ENCODE results near the gene LY6G5B. TPM values are rescaled to one million over a fixed set of nuclear protein-coding genes. Genes with fewer than 3 reads are reported as not detected.
A peak's percentile ranks its signal among the peaks of the same experiment; 100 is the strongest.

Gene LY6G5B
- total and polyA plus RNA-seq, 4 experiments from 2014 or later = 0.98 to 39.8 (median 39.3) TPM; not detected in 1

DNA sequence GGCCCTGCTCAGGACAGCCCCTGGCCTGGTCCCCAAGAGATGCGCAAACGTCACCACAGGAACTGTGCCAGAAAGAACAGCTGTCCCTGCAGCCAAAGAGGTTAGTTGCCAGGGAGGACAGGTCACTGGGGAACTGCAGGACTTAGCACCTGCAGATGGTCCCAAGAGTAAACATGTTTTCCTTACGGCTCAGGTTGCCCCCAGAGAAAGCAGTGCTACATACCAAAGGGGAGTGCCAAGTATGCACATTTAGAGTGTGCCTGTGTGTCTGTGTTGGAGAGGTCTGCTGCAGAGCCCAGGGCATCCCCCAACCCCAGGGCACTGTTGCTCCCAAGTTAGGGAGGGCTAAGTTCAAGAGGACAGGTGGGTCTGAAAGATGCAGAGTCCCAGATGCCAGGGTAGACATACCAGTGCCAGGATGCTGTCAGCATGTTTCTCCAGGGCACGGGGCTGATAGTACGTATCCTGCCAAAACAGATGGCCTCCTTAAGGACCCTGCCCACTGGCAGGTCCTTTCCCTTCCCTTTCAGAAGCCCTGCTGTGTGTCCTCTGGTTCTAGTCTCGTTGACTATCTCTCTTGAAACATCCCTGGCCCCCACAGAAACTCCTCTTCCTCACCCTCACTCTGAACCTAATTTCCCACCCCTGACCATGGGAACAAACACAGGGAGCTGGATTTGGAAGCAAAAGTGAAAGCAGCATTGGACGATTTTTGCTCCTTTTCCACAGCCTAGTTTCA, 32.1 kb downstream of the LY6G5B start:
- ChIA-PET POLR2A (ENCODE audit: partially characterized antibody) (interaction anchor here (0.9 to 2.7 kb wide), 14 partner anchors 8 to 200 kb away, joined by 3 to 22 read pairs (median 11); partner anchors contain the start of genes BAG6, CSNK2B, GPANK1 and HSPA1A), CTCF (ENCODE audit: partially characterized antibody) (interaction anchor here (2.1 to 3.2 kb wide), 2 partner anchors 28 to 129 kb away, joined by 8 to 11 read pairs; partner anchors contain the start of gene DDAH2)
- no peaks in the 10 kb centered on the region for H3K9me3 ChIP-seq (ENCODE audit: control insufficient read depth in 1 of 2, low read length in 2 of 2)
- peaks cover 35% of the 10 kb centered on the region for H3K4me1 ChIP-seq (ENCODE audit: insufficient read depth, low read length)
- H3K36me3 ChIP-seq (ENCODE audit: insufficient read depth, low read length) = peaks cover 27% of the 10 kb centered on the region
- no peaks in the 10 kb centered on the region for H3K27me3 ChIP-seq (ENCODE audit: insufficient read depth, low read length)
- Mint-ChIP-seq H3K27ac (peak overlapping the region; percentile 93 to 99 (median 98)), H3K4me1 (peaks cover 25 to 53% (median 41%) of the 10 kb centered on the region in 4 donors), H3K9me3 (peaks cover 0 to 5% (median 0%) of the 10 kb centered on the region in 8 donors), H3K27me3 (no peaks in the 10 kb centered on the region), H3K4me3 (peak overlapping the region; percentile 97 to 99 (median 98)), H3K36me3 (peaks cover 20 to 35% of the 10 kb centered on the region in 2 donors)
- intact Hi-C loops (cut with micrococcal nuclease) = loop anchor here (2.0 kb wide), 2 partner anchors 21 to 37 kb away; partner anchors contain the start of gene LY6G5C
- peak overlapping the region; percentile 97 for H3K27ac ChIP-seq (ENCODE audit: low read depth, low read length)
- DNase-seq = no peak
- H3K4me3 ChIP-seq (ENCODE audit: low read length in 2 of 2) = peak overlapping the region; percentile 70 to 82

GRCh38 chr6:31702405-31702818, 32.6 kb downstream of the LY6G5B start:
- ChIA-PET POLR2A (ENCODE audit: partially characterized antibody) (interaction anchor here (0.7 to 2.7 kb wide), 26 partner anchors 9 to 1269 kb away, joined by 3 to 22 read pairs (median 7); partner anchors contain the start of genes BAG6, CLIC1, CSNK2B and DDAH2), CTCF (ENCODE audit: partially characterized antibody) (interaction anchor here (1.0 to 3.2 kb wide), 3 partner anchors 27 to 128 kb away, joined by 4 to 11 read pairs (median 8); partner anchors contain the start of gene DDAH2)
- no peaks in the 10 kb centered on the region for H3K27me3 ChIP-seq (ENCODE audit: insufficient read depth, low read length)
- intact Hi-C loops (cut with micrococcal nuclease) = loop anchor here (2.0 kb wide), 2 partner anchors 22 to 36 kb away; partner anchors contain the start of gene LY6G5C
- H3K27ac Mint-ChIP-seq = peak overlapping the region; percentile 93 to 99 (median 98)
- peaks cover 0 to 5% (median 0%) of the 10 kb centered on the region in 8 donors for H3K9me3 Mint-ChIP-seq
- H3K27ac ChIP-seq (ENCODE audit: low read depth, low read length) = peak overlapping the region; percentile 97
- peak overlapping the region; percentile 70 to 82 for H3K4me3 ChIP-seq (ENCODE audit: low read length in 2 of 2)
- peak overlapping the region; percentile 97 to 99 (median 98) for H3K4me3 Mint-ChIP-seq
- H3K27me3 Mint-ChIP-seq = no peaks in the 10 kb centered on the region
- H3K9me3 ChIP-seq (ENCODE audit: control insufficient read depth in 1 of 2, low read length in 2 of 2) = no peaks in the 10 kb centered on the region
- DNase-seq = peak in 1 of 5 donors; percentile 7
- H3K4me1 ChIP-seq (ENCODE audit: insufficient read depth, low read length) = peaks cover 33% of the 10 kb centered on the region
- peaks cover 14 to 29% of the 10 kb centered on the region in 2 donors for H3K36me3 Mint-ChIP-seq
- peaks cover 22% of the 10 kb centered on the region for H3K36me3 ChIP-seq (ENCODE audit: insufficient read depth, low read length)
- peaks cover 25 to 49% (median 39%) of the 10 kb centered on the region in 4 donors for H3K4me1 Mint-ChIP-seq

- Mint-ChIP-seq H3K36me3 (peaks cover 8 to 23% of the 10 kb centered on the region in 2 donors), H3K4me1 (peaks cover 20 to 43% (median 33%) of the 10 kb centered on the region in 4 donors), H3K27ac (peak within 1 kb of the TSS; percentile 93 to 99 (median 98)), H3K4me3 (peak within 1 kb of the TSS; percentile 97 to 99 (median 98)), H3K27me3 (no peaks in the 10 kb centered on the region), H3K9me3 (peaks cover 0 to 5% (median 0%) of the 10 kb centered on the region in 8 donors)
- Histone ChIP-seq H3K4me3 (ENCODE audit: low read length in 2 of 2) (peak within 1 kb of the TSS; percentile 70 to 82), H3K27me3 (ENCODE audit: insufficient read depth, low read length) (no peaks in the 10 kb centered on the region), H3K9me3 (ENCODE audit: control insufficient read depth in 1 of 2, low read length in 2 of 2) (no peaks in the 10 kb centered on the region), H3K36me3 (ENCODE audit: insufficient read depth, low read length) (peaks cover 17% of the 10 kb centered on the region), H3K4me1 (ENCODE audit: insufficient read depth, low read length) (peaks cover 28% of the 10 kb centered on the region), H3K27ac (ENCODE audit: low read depth, low read length) (peak within 1 kb of the TSS; percentile 97)
- CTCF ChIA-PET (ENCODE audit: partially characterized antibody) = interaction anchor here (0.6 to 3.2 kb wide), 7 partner anchors 22 to 184 kb away, joined by 3 to 11 read pairs (median 4); partner anchors contain the start of genes DDAH2, HSPA1B, LY6G5C and NEU1
- POLR2A ChIA-PET (ENCODE audit: partially characterized antibody) = interaction anchor here (0.6 to 2.7 kb wide), 44 partner anchors 8 to 1269 kb away, joined by 3 to 22 read pairs (median 4); partner anchors contain the start of genes ATF6B, BAG6, C6orf47 and CLIC1
- intact Hi-C loops (cut with micrococcal nuclease) = loop anchor here (1.0 to 2.0 kb wide), 9 partner anchors 22 to 194 kb away; partner anchors contain the start of genes BAG6, EHMT2, LY6G5C and NFKBIL1
- DNase-seq = peak; percentile 96 to 98 (median 97)
Observed at GRCh38 chr6:31702819-31703716, 33.3 kb downstream of the LY6G5B start, which contains the start of gene ABHD16A. ABHD16A (minus strand) TSS chr6:31703324; CDS start chr6:31703281, 43 bp downstream.

- Mint-ChIP-seq H3K4me1 (peaks cover 19 to 35% (median 28%) of the 10 kb centered on the region in 4 donors), H3K27me3 (no peaks in the 10 kb centered on the region), H3K4me3 (no peak overlapping the region), H3K27ac (no peak overlapping the region), H3K36me3 (peaks cover 4 to 18% of the 10 kb centered on the region in 2 donors), H3K9me3 (peaks cover 0 to 5% (median 0%) of the 10 kb centered on the region in 8 donors)
- Histone ChIP-seq H3K4me1 (ENCODE audit: insufficient read depth, low read length) (peaks cover 27% of the 10 kb centered on the region), H3K27ac (ENCODE audit: low read depth, low read length) (no peak overlapping the region), H3K27me3 (ENCODE audit: insufficient read depth, low read length) (no peaks in the 10 kb centered on the region), H3K4me3 (ENCODE audit: low read length in 2 of 2) (no peak overlapping the region), H3K9me3 (ENCODE audit: control insufficient read depth in 1 of 2, low read length in 2 of 2) (no peaks in the 10 kb centered on the region), H3K36me3 (ENCODE audit: insufficient read depth, low read length) (no peaks in the 10 kb centered on the region)
- ChIA-PET CTCF (ENCODE audit: partially characterized antibody) (no interaction called here), POLR2A (ENCODE audit: partially characterized antibody) (no interaction called here)
- intact Hi-C loops (cut with micrococcal nuclease) = no loop called here
- no peak for DNase-seq
Observed at GRCh38 chr6:31705931-31706330, 36.2 kb downstream of the LY6G5B start.

- Mint-ChIP-seq H3K4me3 (no peak within 1 kb of the TSS), H3K36me3 (peaks cover 0 to 13% of the 10 kb centered on the region in 2 donors), H3K27ac (peak within 1 kb of the TSS in 2 of 7 donors; percentile 42 to 48), H3K27me3 (no peaks in the 10 kb centered on the region), H3K9me3 (peaks cover 0 to 5% (median 0%) of the 10 kb centered on the region in 8 donors), H3K4me1 (peaks cover 15 to 35% (median 28%) of the 10 kb centered on the region in 4 donors)
- Histone ChIP-seq H3K4me3 (ENCODE audit: low read length in 2 of 2) (no peak within 1 kb of the TSS), H3K9me3 (ENCODE audit: control insufficient read depth in 1 of 2, low read length in 2 of 2) (no peaks in the 10 kb centered on the region), H3K36me3 (ENCODE audit: insufficient read depth, low read length) (no peaks in the 10 kb centered on the region), H3K27ac (ENCODE audit: low read depth, low read length) (no peak within 1 kb of the TSS), H3K27me3 (ENCODE audit: insufficient read depth, low read length) (no peaks in the 10 kb centered on the region), H3K4me1 (ENCODE audit: insufficient read depth, low read length) (peaks cover 27% of the 10 kb centered on the region)
- POLR2A ChIA-PET (ENCODE audit: partially characterized antibody) = no interaction called here
- no peak for DNase-seq
- intact Hi-C loops (cut with micrococcal nuclease) = no loop called here
- CTCF ChIA-PET (ENCODE audit: partially characterized antibody) = no interaction called here
Observed at GRCh38 chr6:31706599-31706998, 36.8 kb downstream of the LY6G5B start, which contains the start of gene LY6G6F. LY6G6F (plus strand) TSS chr6:31706866; CDS start chr6:31706907, 41 bp downstream.

GRCh38 chr6:31707701-31708100, 37.9 kb downstream of the LY6G5B start:
- Histone ChIP-seq H3K4me3 (ENCODE audit: low read length in 2 of 2) (no peak overlapping the region), H3K27me3 (ENCODE audit: insufficient read depth, low read length) (no peaks in the 10 kb centered on the region), H3K36me3 (ENCODE audit: insufficient read depth, low read length) (no peaks in the 10 kb centered on the region), H3K9me3 (ENCODE audit: control insufficient read depth in 1 of 2, low read length in 2 of 2) (no peaks in the 10 kb centered on the region), H3K27ac (ENCODE audit: low read depth, low read length) (no peak overlapping the region), H3K4me1 (ENCODE audit: insufficient read depth, low read length) (peaks cover 19% of the 10 kb centered on the region)
- CTCF ChIA-PET (ENCODE audit: partially characterized antibody) = no interaction called here
- POLR2A ChIA-PET (ENCODE audit: partially characterized antibody) = no interaction called here
- intact Hi-C loops (cut with micrococcal nuclease) = no loop called here
- peaks cover 0 to under 1% of the 10 kb centered on the region in 2 donors for H3K27me3 Mint-ChIP-seq
- no peak for DNase-seq
- H3K36me3 Mint-ChIP-seq = peaks cover 0 to 4% of the 10 kb centered on the region in 2 donors
- H3K4me3 Mint-ChIP-seq = no peak overlapping the region
- H3K9me3 Mint-ChIP-seq = peaks cover 0 to under 1% (median 0%) of the 10 kb centered on the region in 8 donors
- peaks cover 8 to 29% (median 20%) of the 10 kb centered on the region in 4 donors for H3K4me1 Mint-ChIP-seq
- H3K27ac Mint-ChIP-seq = no peak overlapping the region
